Stimulated activated CD4-positive, alpha-beta T cell treated with anti-CD3 and anti-CD28 coated beads, Interleukin-2, amount 100 ng/mL, for 48 hours (primary cell): ENCODE results near the gene TOMM6.
A peak's percentile ranks its signal among the peaks of the same experiment; 100 is the strongest.
"Not testable (repeated sequence)": the region's sequence is repeated elsewhere in the genome, so short reads cannot be mapped to it uniquely, and the experiment has no call there.

Experiments used
- DNase-seq, 2 donors: peaks; one replicate each; pipeline ENCODE4 v3.0.0-alpha.2; 2020

Gene TOMM6

GRCh38 chr6:41766043-41766664 lies 21.3 kb upstream of the TOMM6 start:
- DNase-seq = not testable (repeated sequence)

- DNase-seq = no peak
These were observed 20.2 kb upstream of the TOMM6 start for GRCh38 chr6:41767112-41767833.

GRCh38 chr6:41768545-41769308 lies 18.8 kb upstream of the TOMM6 start:
- DNase-seq = no peak

- DNase-seq = no peak
These were observed 18.1 kb upstream of the TOMM6 start for GRCh38 chr6:41769376-41769775.

GRCh38 chr6:41770381-41771057 lies 17.0 kb upstream of the TOMM6 start:
- DNase-seq = no peak

- DNase-seq = no peak
These were observed 16.2 kb upstream of the TOMM6 start for GRCh38 chr6:41771058-41771983.

GRCh38 chr6:41774841-41775240 lies 12.7 kb upstream of the TOMM6 start:
- no peak for DNase-seq

GRCh38 chr6:41775293-41775882 lies 12.1 kb upstream of the TOMM6 start:
- no peak for DNase-seq

GRCh38 chr6:41777551-41778285 lies 9.8 kb upstream of the TOMM6 start:
- DNase-seq = no peak

GRCh38 chr6:41778895-41779294 lies 8.6 kb upstream of the TOMM6 start:
- no peak for DNase-seq

GRCh38 chr6:41779336-41779735 lies 8.2 kb upstream of the TOMM6 start:
- no peak for DNase-seq

- peak; percentile 100 for DNase-seq
These were observed 7.5 kb upstream of the TOMM6 start, which contains the start of gene FRS3 for GRCh38 chr6:41779788-41780550. Gene FRS3 (minus strand): TSS chr6:41779900. CDS start chr6:41776987, 2,913 bp downstream.

GRCh38 chr6:41780551-41781365 lies 6.7 kb upstream of the TOMM6 start, which contains the start of gene PRICKLE4:
Gene PRICKLE4 (plus strand): TSS chr6:41780782. CDS start chr6:41783474, 2,692 bp downstream.
- no peak for DNase-seq

GRCh38 chr6:41781366-41781730 lies 6.1 kb upstream of the TOMM6 start:
- DNase-seq = no peak

- DNase-seq = no peak
These were observed 4.3 kb upstream of the TOMM6 start for GRCh38 chr6:41783106-41783780.

GRCh38 chr6:41784581-41785171 lies 2.8 kb upstream of the TOMM6 start:
- DNase-seq = no peak

GRCh38 chr6:41785254-41785653 lies 2.2 kb upstream of the TOMM6 start:
- no peak for DNase-seq
